HepG2 (cell line): ENCODE results near the gene FKBP10. TPM values are rescaled to one million over a fixed set of nuclear protein-coding genes. Genes with fewer than 3 reads are reported as not detected.

Experiments
- CBFB ChIP-seq: sonication (generic); formaldehyde crosslinking; IDR thresholded peaks from 2 replicates; pipeline ENCODE4 v1.4.0; 2020; ENCODE audit warnings: missing genetic modification reagents
- CSRNP2 ChIP-seq: sonication (generic); formaldehyde crosslinking; conservative IDR thresholded peaks from 2 replicates; pipeline ENCODE4 v1.8.0; 2022; ENCODE audit warnings: low read depth, missing genetic modification reagents
- FOXC1 ChIP-seq: sonication (generic); formaldehyde crosslinking; IDR thresholded peaks from 2 replicates; pipeline ENCODE4 v1.8.0; 2022; ENCODE audit warnings: mild to moderate bottlenecking, missing genetic modification reagents, borderline replicate concordance
- GPN1 ChIP-seq: sonication (generic); formaldehyde crosslinking; IDR thresholded peaks from 2 replicates; pipeline ENCODE4 v1.5.1; 2020; ENCODE audit warnings: missing genetic modification reagents, borderline replicate concordance
- HNRNPUL1 ChIP-seq: fragments of 200-400 bp; formaldehyde crosslinking; IDR thresholded peaks from 2 replicates; pipeline ENCODE4 v1.6.1; 2017; ENCODE audit warnings: low read depth, mild to moderate bottlenecking, low read length, moderate library complexity
- HOXD1 ChIP-seq: sonication (generic); formaldehyde crosslinking; IDR thresholded peaks from 2 replicates; pipeline ENCODE4 v1.5.0; 2020; ENCODE audit warnings: missing genetic modification reagents
- KAT8 ChIP-seq: IDR thresholded peaks from 2 replicates; pipeline ENCODE4 v1.6.1; 2016; ENCODE audit warnings: missing genetic modification reagents, missing compliant biosample characterization
- KLF6 ChIP-seq: IDR thresholded peaks from 2 replicates; pipeline ENCODE4 v1.8.0; 2016; ENCODE audit warnings: missing biosample characterization, missing genetic modification reagents
- NFKBIZ ChIP-seq: IDR thresholded peaks from 2 replicates; pipeline ENCODE4 v1.6.1; 2018; ENCODE audit warnings: missing genetic modification reagents, missing compliant biosample characterization
- PHB2 ChIP-seq: fragments of 450-650 bp; IDR thresholded peaks from 2 replicates; pipeline ENCODE4 v1.6.1; 2018; ENCODE audit not compliant: partially characterized antibody
- REST ChIP-seq, 2 experiments: IDR thresholded peaks; 2 replicates each; pipeline ENCODE4 v1.6.1; 2011 to 2012; ENCODE audit warnings: low read length in 2 of 2, borderline replicate concordance in 1 of 2, low read depth in 1 of 2, mild to moderate bottlenecking in 1 of 2, moderate library complexity in 1 of 2
- RFX1 ChIP-seq: fragments of 450-650 bp; IDR thresholded peaks from 2 replicates; pipeline ENCODE4 v1.6.1; 2017
- SP140L ChIP-seq: sonication (generic); formaldehyde crosslinking; IDR thresholded peaks from 2 replicates; pipeline ENCODE4 v1.4.0; 2020; ENCODE audit warnings: missing genetic modification reagents, borderline replicate concordance
- SPEN ChIP-seq: sonication (generic); formaldehyde crosslinking; IDR thresholded peaks from 2 replicates; pipeline ENCODE4 v1.5.1; 2020; ENCODE audit warnings: low read depth, mild to moderate bottlenecking, missing genetic modification reagents
- WIZ ChIP-seq: sonication (generic); formaldehyde crosslinking; IDR thresholded peaks from 2 replicates; pipeline ENCODE4 v1.5.1; 2020; ENCODE audit warnings: mild to moderate bottlenecking, missing genetic modification reagents
- ZBTB1 ChIP-seq: sonication (generic); formaldehyde crosslinking; IDR thresholded peaks from 2 replicates; pipeline ENCODE4 v1.4.0; 2020; ENCODE audit warnings: missing genetic modification reagents, borderline replicate concordance
- ZNF17 ChIP-seq: sonication (generic); formaldehyde crosslinking; IDR thresholded peaks from 2 replicates; pipeline ENCODE4 v1.5.0; 2020; ENCODE audit warnings: mild to moderate bottlenecking, missing genetic modification reagents
- ZNF263 ChIP-seq: sonication (generic); formaldehyde crosslinking; IDR thresholded peaks from 2 replicates; pipeline ENCODE4 v1.4.0; 2020; ENCODE audit warnings: missing genetic modification reagents
- ZNF512B ChIP-seq: sonication (generic); formaldehyde crosslinking; IDR thresholded peaks from 2 replicates; pipeline ENCODE4 v1.5.1; 2020; ENCODE audit warnings: missing genetic modification reagents, mild to moderate bottlenecking, borderline replicate concordance
- ZNF710 ChIP-seq: sonication (generic); formaldehyde crosslinking; IDR thresholded peaks from 2 replicates; pipeline ENCODE4 v1.5.0; 2020; ENCODE audit warnings: mild to moderate bottlenecking, missing genetic modification reagents, borderline replicate concordance
- polyA plus RNA-seq, 8 experiments: library from polyadenylated mRNA; depleted of rRNA in 3 of 8; stranded (reverse) in 7 of 8; unstranded in 1 of 8; fragments of >200 nt; fragmentation: Illumina TruSeq in 4 of 8; extraction: Trizol in 4 of 8; gene quantifications; 2 replicates each; pipeline versions ENCODE4 v1.2.1 to v1.2.3, GENCODE V29; 2011 to 2016; ENCODE audit warnings: low read depth in 4 of 8, missing spikeins in 1 of 8, mixed read lengths in 1 of 8; ENCODE audit not compliant: insufficient read depth in 1 of 8
- total RNA-seq, 5 experiments: library from RNA; depleted of rRNA; stranded (reverse); fragments of >200 nt; fragmentation: Illumina TruSeq; extraction: Trizol; gene quantifications; 2 replicates each; pipeline ENCODE4 v1.2.3, GENCODE V29; 2016; ENCODE audit warnings: low read depth in 1 of 5

The FKBP10 gene
- total and polyA plus RNA-seq, 2 of the 13 experiments (the other 11 are each of a cell fraction or from before 2014, with no cell fraction given): 149 to 573 TPM

- TF ChIP-seq REST (IDR thresholded peaks at IDR 0.05; ENCODE audit: borderline replicate concordance in 1 of 2, low read depth in 1 of 2, low read length in 2 of 2) (peak in 1 of 2 experiments; percentile 37; a peak in 1 of 4 replicates), KLF6 (CRISPR knock-in tag) (no peak), NFKBIZ (CRISPR knock-in tag) (no peak), KAT8 (CRISPR knock-in tag) (peak; percentile 62; the same call in 1 of the 2 replicates), ZNF17 (no peak), CBFB (CRISPR knock-in tag) (no peak), FOXC1 (CRISPR knock-in tag) (peak; percentile 77), WIZ (CRISPR knock-in tag) (0 out of 2 replicates have a peak, but pooled peaks have one; percentile 44), HNRNPUL1 (no peak), ZNF512B (peak; percentile 64; the same call in 1 of the 2 replicates), HOXD1 (CRISPR knock-in tag) (0 out of 2 replicates have a peak, but pooled peaks have one; percentile 8), GPN1 (CRISPR knock-in tag) (no peak), SP140L (CRISPR knock-in tag) (no peak), ZNF710 (CRISPR knock-in tag) (no peak), ZBTB1 (CRISPR knock-in tag) (no peak), RFX1 (no peak), PHB2 (no peak), SPEN (peak; percentile 69), CSRNP2 (CRISPR knock-in tag) (no peak), ZNF263 (CRISPR knock-in tag) (peak; percentile 56)
These were observed 40.1 kb upstream of the FKBP10 start (continued) for GRCh38 chr17:41772586-41773189.
